Ovary (tissue), 9 donors: ENCODE data around the gene TIFAB. TPM values are rescaled to one million over a fixed set of nuclear protein-coding genes. Genes with fewer than 3 reads are reported as not detected.

Experiments used
- DNase-seq, 5 donors: peaks; one replicate each; pipeline ENCODE4 v3.0.0-alpha.2; 2019 to 2020
- H3K27ac ChIP-seq, 2 donors: fragments of 200-600 bp; one replicate each; pipeline versions ENCODE4 v1.5.1 to v1.8.0; 2019 to 2022
- H3K27me3 ChIP-seq: fragments of 200-600 bp; one replicate; pipeline ENCODE4 v1.8.0; 2022
- H3K36me3 ChIP-seq: fragments of 200-600 bp; sonication (generic); one replicate; pipeline ENCODE4 v1.5.1; 2019
- H3K4me1 ChIP-seq: one replicate; pipeline ENCODE4 v1.8.1; 2013; ENCODE audit warnings: mild to moderate bottlenecking, moderate library complexity; ENCODE audit not compliant: insufficient read depth
- H3K4me3 ChIP-seq: fragments of 200-600 bp; sonication (generic); one replicate; pipeline ENCODE4 v1.5.1; 2017
- H3K9me3 ChIP-seq, 2 donors: fragments of 200-600 bp in 1 of 2; sonication (generic) in 1 of 2; one replicate each; pipeline versions ENCODE4 v1.5.1 to v1.8.1; 2013 to 2019; ENCODE audit warnings: mild to moderate bottlenecking in 1 of 2, moderate library complexity in 1 of 2
- EP300 ChIP-seq: sonication (generic); formaldehyde crosslinking; IDR thresholded peaks from one replicate; pipeline ENCODE4 v1.6.1; 2017; ENCODE audit warnings: antibody characterized with exemption
- POLR2A ChIP-seq: fragments of 450-650 bp; IDR thresholded peaks from one replicate; pipeline ENCODE4 v1.6.1; 2017; ENCODE audit warnings: antibody characterized with exemption, mild to moderate bottlenecking, moderate library complexity
- WGBS, 3 donors: extraction: QIAGEN DNeasy Blood & Tissue Kit in 1 of 3; methylation state at CpG; one replicate each; pipeline versions ENCODE4 v1.1.5 to v1.1.7; 2013 to 2017; 5-methylcytosine and 5-hydroxymethylcytosine counted together
- intact Hi-C, 4 donors: fragments of 100-400 bp; cut with DNase I; formaldehyde crosslinking; loops; one replicate each; pipeline versions ENCODE4 v1.11.0 to v1.15.1; 2022 to 2023
- polyA plus RNA-seq, 2 donors: library from polyadenylated mRNA; stranded (reverse); fragments of 200-250 nt in 1 of 2; fragments of 350-450 nt in 1 of 2; fragmentation: Illumina TruSeq in 1 of 2; extraction: RNeasy Lipid Tissue Mini Kit (QIAGEN cat#74804) in 1 of 2; gene quantifications; one replicate each; pipeline ENCODE4 v1.2.3, GENCODE V29; 2013 to 2014
- total RNA-seq, 7 donors: library from RNA; depleted of rRNA in 2 of 7; stranded (reverse); fragments of >200 nt in 2 of 7; fragmentation: NEBNext Ultra II Directional in 3 of 7; extraction: Animal tissue kit (Norgen Biotek cat#: 25700) in 3 of 7; gene quantifications; one replicate each; pipeline versions ENCODE4 v1.1.0 to v1.2.4, GENCODE V29; 2016 to 2023
- TF ChIP-seq, protein P1 (sequence below), 3 donors: fragments of 450-650 bp in 2 of 3; fragments of 200-600 bp in 1 of 3; IDR thresholded peaks; one replicate each; pipeline versions ENCODE4 v1.5.1 to v1.8.0; 2016 to 2022; ENCODE audit warnings: antibody characterized with exemption in 3 of 3, mild to moderate bottlenecking in 1 of 3
- donor health status: DM: no; HTN: no; CAD: no; lungs with moderate emphysema.
- donor health status: DM: no; HTN: no; CAD: no.
- donor health status: Bipolar disorder and iron deficiency.
- donor health status: DM: yes; HTN: yes; CAD: no.
- donor health status: DM: no; HTN: no; CAD: no.
- donor health status: DM: yes; HTN: yes; CAD: no.

TIFAB gene
- total and polyA plus RNA-seq, 9 donors = 0.05 to 0.33 (median 0.08) TPM; not detected in 6

DNA sequence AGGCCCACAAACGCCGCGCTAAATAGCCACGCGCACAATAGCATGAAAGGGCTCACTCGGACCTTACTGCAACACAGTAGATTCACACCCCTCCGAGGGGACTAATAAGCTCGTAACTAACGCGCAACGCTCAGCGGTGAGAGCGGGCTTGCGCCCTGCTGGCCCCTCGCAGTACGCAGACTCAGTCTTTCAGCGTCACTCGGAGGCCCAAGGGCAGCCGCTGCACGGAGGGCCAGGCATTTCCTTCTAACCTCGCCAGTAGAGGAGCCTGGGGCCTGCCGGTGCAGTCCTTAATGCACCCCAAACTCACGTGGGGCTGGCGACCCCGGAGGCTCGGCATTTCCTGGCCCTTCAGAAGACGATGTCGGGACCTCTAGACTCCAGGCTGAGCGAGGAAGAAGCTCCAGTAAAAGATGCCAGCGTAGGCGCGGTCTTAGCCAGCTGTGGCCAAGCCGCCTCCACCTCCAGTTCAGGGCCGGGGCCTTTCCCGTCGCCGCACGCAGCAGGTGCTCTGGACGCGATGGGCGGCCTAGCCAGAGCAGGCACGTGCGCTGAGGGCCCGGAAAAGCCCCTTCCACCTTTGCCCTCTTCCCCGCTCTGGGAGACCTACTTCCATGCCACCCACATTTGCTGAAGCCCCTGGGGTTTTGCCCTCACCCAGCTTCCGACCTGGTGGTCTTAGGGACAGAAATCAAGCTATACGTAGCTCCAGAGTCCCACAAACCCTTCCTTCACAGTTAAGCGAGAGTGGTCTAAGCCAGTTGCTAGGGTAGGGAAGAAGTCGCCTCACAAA lies 38.3 kb upstream of the TIFAB start:
- Histone ChIP-seq H3K4me3 (no peak overlapping the region), H3K9me3 (no peaks in the 10 kb centered on the region), H3K27me3 (no peaks in the 10 kb centered on the region), H3K4me1 (peaks cover 3% of the 10 kb centered on the region), H3K36me3 (no peaks in the 10 kb centered on the region), H3K27ac (no peak overlapping the region)
- TF ChIP-seq, protein P1, sequence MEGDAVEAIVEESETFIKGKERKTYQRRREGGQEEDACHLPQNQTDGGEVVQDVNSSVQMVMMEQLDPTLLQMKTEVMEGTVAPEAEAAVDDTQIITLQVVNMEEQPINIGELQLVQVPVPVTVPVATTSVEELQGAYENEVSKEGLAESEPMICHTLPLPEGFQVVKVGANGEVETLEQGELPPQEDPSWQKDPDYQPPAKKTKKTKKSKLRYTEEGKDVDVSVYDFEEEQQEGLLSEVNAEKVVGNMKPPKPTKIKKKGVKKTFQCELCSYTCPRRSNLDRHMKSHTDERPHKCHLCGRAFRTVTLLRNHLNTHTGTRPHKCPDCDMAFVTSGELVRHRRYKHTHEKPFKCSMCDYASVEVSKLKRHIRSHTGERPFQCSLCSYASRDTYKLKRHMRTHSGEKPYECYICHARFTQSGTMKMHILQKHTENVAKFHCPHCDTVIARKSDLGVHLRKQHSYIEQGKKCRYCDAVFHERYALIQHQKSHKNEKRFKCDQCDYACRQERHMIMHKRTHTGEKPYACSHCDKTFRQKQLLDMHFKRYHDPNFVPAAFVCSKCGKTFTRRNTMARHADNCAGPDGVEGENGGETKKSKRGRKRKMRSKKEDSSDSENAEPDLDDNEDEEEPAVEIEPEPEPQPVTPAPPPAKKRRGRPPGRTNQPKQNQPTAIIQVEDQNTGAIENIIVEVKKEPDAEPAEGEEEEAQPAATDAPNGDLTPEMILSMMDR (IDR thresholded peaks at IDR 0.05) = no peak
- no peak for TF ChIP-seq EP300
- no peak for TF ChIP-seq POLR2A
- intact Hi-C loops = no loop called here
- WGBS, 3 donors = 8 to 12% (median 9%) methylated on average over 47 to 49 of the region's 49 CpGs
- DNase-seq = no peak

DNA sequence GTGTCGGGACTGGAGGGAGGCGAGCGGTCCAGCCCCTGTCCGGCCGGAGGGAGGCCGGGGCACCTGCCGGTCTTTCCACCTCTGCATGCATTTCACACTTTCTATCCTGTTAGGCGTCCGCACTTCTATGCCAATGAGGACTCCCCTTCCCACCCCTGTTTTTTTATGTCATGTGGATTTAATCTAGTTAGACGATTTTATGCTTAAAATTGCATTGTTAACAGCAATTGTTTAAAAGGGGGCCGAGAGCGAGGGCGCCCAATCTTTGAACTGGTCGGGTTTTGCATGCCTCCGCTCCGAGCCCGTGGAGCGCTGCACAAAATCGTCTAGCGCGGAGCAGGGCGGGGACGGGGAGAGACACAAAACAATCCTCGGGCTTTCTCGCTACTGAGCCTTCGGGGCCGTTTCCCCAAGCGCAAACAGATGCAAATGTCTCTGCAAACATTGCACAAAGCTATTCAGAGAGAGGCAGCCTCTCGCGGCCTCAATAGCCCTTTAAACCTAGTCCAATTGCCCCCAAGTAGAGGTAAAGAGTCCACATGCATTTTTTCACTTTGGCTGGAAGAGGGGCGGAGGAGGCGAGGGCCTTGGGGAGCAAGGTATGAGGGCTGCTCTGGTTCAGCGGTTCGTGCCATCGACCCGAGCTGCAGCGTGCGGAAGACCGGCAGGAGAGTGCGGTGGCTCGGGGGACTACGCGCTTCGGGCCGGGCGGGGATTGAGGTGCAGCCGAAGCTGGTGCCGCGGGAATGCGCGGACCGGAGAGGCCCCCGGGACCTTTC lies 37.5 kb upstream of the TIFAB start:
- 1 to 2% (median 1%) methylated on average over 53 of the region's 53 CpGs for WGBS, 3 donors
- Histone ChIP-seq H3K27ac (no peak overlapping the region), H3K4me1 (peaks cover 3% of the 10 kb centered on the region), H3K27me3 (no peaks in the 10 kb centered on the region), H3K9me3 (no peaks in the 10 kb centered on the region), H3K4me3 (no peak overlapping the region), H3K36me3 (no peaks in the 10 kb centered on the region)
- TF ChIP-seq, protein P1 (IDR thresholded peaks at IDR 0.05) = no peak
- TF ChIP-seq POLR2A (no peak), EP300 (no peak)
- intact Hi-C loops = no loop called here
- no peak for DNase-seq

DNA sequence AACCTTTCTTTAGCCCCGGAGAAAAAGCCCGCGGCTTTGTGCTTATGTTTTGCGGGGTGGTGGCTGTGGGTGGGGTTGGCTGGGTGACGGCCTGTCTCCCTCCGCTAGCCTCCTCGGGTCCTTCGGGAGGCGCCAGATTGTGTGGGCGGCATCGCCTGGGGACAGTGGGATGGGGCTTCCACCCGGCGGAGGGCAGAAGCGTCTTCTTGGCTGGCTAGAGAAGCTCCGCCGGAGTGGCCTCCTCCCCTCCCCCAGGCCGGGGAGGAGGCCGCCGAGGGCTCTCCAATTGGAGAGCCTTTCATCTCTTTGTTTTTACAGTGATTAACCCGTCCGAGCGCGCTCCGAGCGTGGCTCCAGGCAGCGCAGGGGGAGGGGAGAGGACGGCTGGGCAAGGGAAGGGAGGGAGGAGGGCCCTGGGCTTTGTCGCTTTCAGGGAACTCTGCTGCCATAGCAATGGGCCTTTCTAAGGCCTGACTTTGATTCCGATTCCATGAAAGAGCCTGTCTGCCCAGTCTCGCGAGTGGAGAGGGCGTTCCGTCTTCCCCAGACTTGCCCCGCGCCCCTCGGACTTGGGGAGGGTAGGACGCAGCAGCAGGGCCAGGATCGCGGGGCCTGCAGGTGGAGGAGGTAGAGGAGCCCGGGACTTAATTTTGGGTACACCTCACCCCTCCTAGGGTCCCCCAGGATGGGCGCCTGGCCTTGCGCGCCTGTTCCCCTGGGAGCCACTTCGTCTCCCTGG lies 36.7 kb upstream of the TIFAB start:
- TF ChIP-seq POLR2A (no peak), EP300 (no peak)
- TF ChIP-seq, protein P1 (IDR thresholded peaks at IDR 0.05) = no peak

GRCh38 chr5:135487839-135488514 lies 35.8 kb upstream of the TIFAB start:
- H3K27me3 ChIP-seq = no peaks in the 10 kb centered on the region
- no peak overlapping the region for H3K27ac ChIP-seq
- TF ChIP-seq EP300 = no peak
- TF ChIP-seq, protein P1 (IDR thresholded peaks at IDR 0.05) = no peak
- TF ChIP-seq POLR2A = no peak
- no peak overlapping the region for H3K4me3 ChIP-seq
- intact Hi-C loops = no loop called here
- H3K4me1 ChIP-seq = peaks cover 3% of the 10 kb centered on the region
- H3K36me3 ChIP-seq = no peaks in the 10 kb centered on the region
- H3K9me3 ChIP-seq = no peaks in the 10 kb centered on the region
- WGBS, 3 donors = 28 to 42% (median 36%) methylated on average over 11 of the region's 11 CpGs
- DNase-seq = no peak

More for the DNA sequence above, 36.7 kb upstream of the TIFAB start:
- no peak overlapping the region for H3K27ac ChIP-seq
- intact Hi-C loops = no loop called here
- peaks cover 3% of the 10 kb centered on the region for H3K4me1 ChIP-seq
- H3K9me3 ChIP-seq = no peaks in the 10 kb centered on the region
- no peaks in the 10 kb centered on the region for H3K27me3 ChIP-seq
- no peak overlapping the region for H3K4me3 ChIP-seq
- no peaks in the 10 kb centered on the region for H3K36me3 ChIP-seq
- DNase-seq = no peak
- 0 to 1% (median 1%) methylated on average over 42 to 44 of the region's 44 CpGs for WGBS, 3 donors
